Measurements from ENCODE around the gene STX17.

DNA sequence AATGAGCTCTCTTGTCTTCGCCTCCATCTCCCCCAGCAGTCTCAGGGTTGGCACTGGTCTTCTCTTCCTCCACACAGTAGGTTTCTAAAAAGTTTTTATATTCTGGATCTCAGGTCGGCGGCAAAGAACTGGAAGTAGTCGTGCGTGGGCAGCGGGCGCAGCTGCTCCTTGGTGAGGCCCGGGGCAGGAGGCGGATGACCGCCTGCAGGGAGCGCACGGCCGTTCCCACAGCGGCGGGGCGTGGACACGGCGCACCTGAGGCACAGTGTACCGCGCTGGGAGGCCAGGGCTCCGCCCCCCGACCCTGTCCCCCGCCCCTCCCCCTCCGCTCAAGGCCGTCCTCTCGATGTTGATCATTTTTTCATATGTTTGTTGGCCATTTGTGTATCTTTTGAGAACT is 92.4 kb downstream of the STX17 start:
- TF ChIP-seq, protein P1, sequence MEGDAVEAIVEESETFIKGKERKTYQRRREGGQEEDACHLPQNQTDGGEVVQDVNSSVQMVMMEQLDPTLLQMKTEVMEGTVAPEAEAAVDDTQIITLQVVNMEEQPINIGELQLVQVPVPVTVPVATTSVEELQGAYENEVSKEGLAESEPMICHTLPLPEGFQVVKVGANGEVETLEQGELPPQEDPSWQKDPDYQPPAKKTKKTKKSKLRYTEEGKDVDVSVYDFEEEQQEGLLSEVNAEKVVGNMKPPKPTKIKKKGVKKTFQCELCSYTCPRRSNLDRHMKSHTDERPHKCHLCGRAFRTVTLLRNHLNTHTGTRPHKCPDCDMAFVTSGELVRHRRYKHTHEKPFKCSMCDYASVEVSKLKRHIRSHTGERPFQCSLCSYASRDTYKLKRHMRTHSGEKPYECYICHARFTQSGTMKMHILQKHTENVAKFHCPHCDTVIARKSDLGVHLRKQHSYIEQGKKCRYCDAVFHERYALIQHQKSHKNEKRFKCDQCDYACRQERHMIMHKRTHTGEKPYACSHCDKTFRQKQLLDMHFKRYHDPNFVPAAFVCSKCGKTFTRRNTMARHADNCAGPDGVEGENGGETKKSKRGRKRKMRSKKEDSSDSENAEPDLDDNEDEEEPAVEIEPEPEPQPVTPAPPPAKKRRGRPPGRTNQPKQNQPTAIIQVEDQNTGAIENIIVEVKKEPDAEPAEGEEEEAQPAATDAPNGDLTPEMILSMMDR (conservative IDR thresholded peaks at IDR 0.05; ENCODE audit: low read length): no peak
- no peak for TF ChIP-seq EZH2phosphoT487 (IDR thresholded peaks at IDR 0.05; ENCODE audit: borderline replicate concordance)

Data from Loucy (cell line).